ENCODE data around the gene RGS16. TPM values are rescaled to one million over a fixed set of nuclear protein-coding genes. Genes with fewer than 3 reads are reported as not detected.

RGS16 gene
- total RNA-seq, 1 experiment from 2014 or later: 0.40 TPM

DNA sequence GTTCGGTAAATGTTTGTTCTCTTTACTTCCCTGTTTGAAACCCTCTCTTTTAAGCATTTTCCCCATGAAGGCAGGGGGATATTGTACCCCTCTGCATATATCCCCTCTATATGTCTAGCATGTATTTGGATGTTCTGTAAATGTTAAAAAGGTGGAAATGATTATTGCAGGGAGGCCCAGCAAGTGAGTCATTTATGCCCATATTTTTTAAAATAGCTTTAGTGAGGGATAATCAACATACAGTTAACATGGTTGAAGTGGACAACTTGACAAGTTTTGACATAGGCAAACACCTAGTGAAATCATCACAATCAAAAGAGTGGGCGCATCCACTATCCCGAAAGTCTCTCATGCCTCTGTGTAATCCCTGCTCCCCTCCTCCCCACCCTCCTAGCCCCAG lies 20.8 kb upstream of the RGS16 start:
- Histone ChIP-seq H3K4me2 (ENCODE audit: low read length) (no peak overlapping the region), H3K36me3 (ENCODE audit: low read depth, low read length) (no peaks in the 10 kb centered on the region), H3K9me3 (ENCODE audit: low read length) (no peaks in the 10 kb centered on the region), H2AFZ (ENCODE audit: low read length) (no peak overlapping the region), H3K27ac (ENCODE audit: low read length) (no peak overlapping the region), H3K27me3 (ENCODE audit: low read length) (peaks cover 2% of the 10 kb centered on the region; the same call in 1 of the 2 replicates), H3K9me2 (replicated peaks; ENCODE audit: low read length) (no peaks in the 10 kb centered on the region), H3K79me2 (ENCODE audit: low read length) (no peaks in the 10 kb centered on the region), H3K4me1 (ENCODE audit: insufficient read depth, low read length) (peaks cover 3% of the 10 kb centered on the region; the same call in 1 of the 2 replicates), H3K9ac (ENCODE audit: low read length) (no peak overlapping the region), H3K4me3 (ENCODE audit: low read length) (no peak overlapping the region), H3F3A (ENCODE audit: low read length, unreplicated experiment) (no peaks in the 10 kb centered on the region), H4K20me1 (ENCODE audit: low read length) (no peaks in the 10 kb centered on the region)
- ATAC-seq: no peak
- DNase-seq: no peak
- CTCF ChIA-PET: no interaction called here
- intact Hi-C loops (cut with micrococcal nuclease): no loop called here
- TF ChIP-seq, protein P1, sequence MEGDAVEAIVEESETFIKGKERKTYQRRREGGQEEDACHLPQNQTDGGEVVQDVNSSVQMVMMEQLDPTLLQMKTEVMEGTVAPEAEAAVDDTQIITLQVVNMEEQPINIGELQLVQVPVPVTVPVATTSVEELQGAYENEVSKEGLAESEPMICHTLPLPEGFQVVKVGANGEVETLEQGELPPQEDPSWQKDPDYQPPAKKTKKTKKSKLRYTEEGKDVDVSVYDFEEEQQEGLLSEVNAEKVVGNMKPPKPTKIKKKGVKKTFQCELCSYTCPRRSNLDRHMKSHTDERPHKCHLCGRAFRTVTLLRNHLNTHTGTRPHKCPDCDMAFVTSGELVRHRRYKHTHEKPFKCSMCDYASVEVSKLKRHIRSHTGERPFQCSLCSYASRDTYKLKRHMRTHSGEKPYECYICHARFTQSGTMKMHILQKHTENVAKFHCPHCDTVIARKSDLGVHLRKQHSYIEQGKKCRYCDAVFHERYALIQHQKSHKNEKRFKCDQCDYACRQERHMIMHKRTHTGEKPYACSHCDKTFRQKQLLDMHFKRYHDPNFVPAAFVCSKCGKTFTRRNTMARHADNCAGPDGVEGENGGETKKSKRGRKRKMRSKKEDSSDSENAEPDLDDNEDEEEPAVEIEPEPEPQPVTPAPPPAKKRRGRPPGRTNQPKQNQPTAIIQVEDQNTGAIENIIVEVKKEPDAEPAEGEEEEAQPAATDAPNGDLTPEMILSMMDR (conservative IDR thresholded peaks at IDR 0.05; ENCODE audit: low read depth, low read length): no peak
- no peak for TF ChIP-seq EZH2 (IDR thresholded peaks at IDR 0.05; ENCODE audit: low read length, unreplicated experiment)
- TF ChIP-seq EZH2phosphoT487 (IDR thresholded peaks at IDR 0.05; ENCODE audit: borderline replicate concordance, low read length): no peak
- no TSS peak for BruUV-seq (replicated peaks)
- POLR2A ChIA-PET (ENCODE audit: unreplicated experiment): no interaction called here

DNA sequence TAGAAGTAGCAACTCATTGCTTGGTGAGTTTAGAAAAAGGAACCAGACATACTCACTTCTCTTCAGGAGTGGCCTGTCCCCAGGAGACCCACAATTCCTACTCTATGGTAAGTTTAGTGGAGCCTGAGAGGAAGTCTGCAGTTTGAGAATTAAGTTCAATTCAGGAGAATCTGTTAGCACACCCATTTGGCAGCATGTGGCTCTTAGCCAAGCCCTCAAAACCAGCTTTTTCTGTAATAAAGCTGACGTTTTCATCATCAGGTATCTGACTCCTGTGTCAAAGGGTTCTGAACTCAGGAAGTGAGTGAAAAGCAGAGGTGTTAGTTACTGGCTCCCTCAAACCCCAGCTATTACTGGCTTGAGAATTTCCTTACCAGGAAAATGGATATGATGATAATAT lies 20.4 kb upstream of the RGS16 start:
- Histone ChIP-seq H3K9ac (ENCODE audit: low read length) (no peak overlapping the region), H3K9me2 (replicated peaks; ENCODE audit: low read length) (no peaks in the 10 kb centered on the region), H3F3A (ENCODE audit: low read length, unreplicated experiment) (no peaks in the 10 kb centered on the region), H3K4me2 (ENCODE audit: low read length) (no peak overlapping the region), H3K4me1 (ENCODE audit: insufficient read depth, low read length) (peaks cover 3% of the 10 kb centered on the region; the same call in 1 of the 2 replicates), H3K9me3 (ENCODE audit: low read length) (no peaks in the 10 kb centered on the region), H4K20me1 (ENCODE audit: low read length) (no peaks in the 10 kb centered on the region), H2AFZ (ENCODE audit: low read length) (no peak overlapping the region), H3K79me2 (ENCODE audit: low read length) (no peaks in the 10 kb centered on the region), H3K36me3 (ENCODE audit: low read depth, low read length) (no peaks in the 10 kb centered on the region), H3K27ac (ENCODE audit: low read length) (no peak overlapping the region), H3K4me3 (ENCODE audit: low read length) (no peak overlapping the region), H3K27me3 (ENCODE audit: low read length) (peaks cover 2% of the 10 kb centered on the region; the same call in 1 of the 2 replicates)
- DNase-seq (no peak), ATAC-seq (no peak)
- POLR2A ChIA-PET (ENCODE audit: unreplicated experiment): no interaction called here
- intact Hi-C loops (cut with micrococcal nuclease): no loop called here
- CTCF ChIA-PET: interaction anchor here (0.6 kb wide), 1 partner anchor 10 kb away, joined by 5 read pairs; no protein-coding TSS in a partner anchor
- TF ChIP-seq, protein P1 (conservative IDR thresholded peaks at IDR 0.05; ENCODE audit: low read depth, low read length): no peak
- TF ChIP-seq EZH2 (IDR thresholded peaks at IDR 0.05; ENCODE audit: low read length, unreplicated experiment) (no peak), EZH2phosphoT487 (IDR thresholded peaks at IDR 0.05; ENCODE audit: borderline replicate concordance, low read length) (no peak)
- BruUV-seq (replicated peaks): no TSS peak

DNA sequence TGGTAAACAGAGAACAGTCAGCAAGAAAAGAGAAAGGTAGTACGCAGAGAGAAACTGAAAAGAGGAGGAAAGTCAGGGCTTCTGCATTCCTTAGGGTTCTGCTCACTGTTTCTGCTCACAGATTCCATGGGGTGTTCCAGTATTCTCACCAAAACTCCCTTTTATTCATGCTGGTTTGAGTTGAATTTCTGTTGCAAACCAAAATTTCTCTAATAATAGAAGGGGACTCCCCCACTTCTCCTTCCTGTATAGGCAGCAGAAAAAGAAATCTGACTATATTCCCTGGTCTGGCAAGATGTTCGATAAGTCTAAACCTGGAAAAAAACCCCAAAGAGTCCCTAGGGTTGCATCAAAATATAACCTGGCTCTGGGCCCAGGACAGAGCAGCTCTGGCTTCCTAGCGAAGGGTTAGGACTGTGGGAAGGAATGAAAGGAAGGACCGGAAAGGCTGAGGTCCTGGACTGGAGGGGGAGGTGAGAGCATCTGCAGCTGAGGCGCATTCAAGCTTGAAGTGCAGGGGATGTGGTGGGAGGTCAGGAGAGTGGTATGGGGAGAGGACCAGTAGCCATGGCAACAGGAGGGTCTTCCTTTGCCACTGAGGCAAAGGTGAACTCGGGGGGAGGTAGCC lies 18.8 kb upstream of the RGS16 start:
- peaks cover 3% of the 10 kb centered on the region; the same call in 1 of the 2 replicates for H3K4me1 ChIP-seq (ENCODE audit: insufficient read depth, low read length)
- ATAC-seq (no peak), DNase-seq (no peak)
- POLR2A ChIA-PET (ENCODE audit: unreplicated experiment): no interaction called here
- H3K4me3 ChIP-seq (ENCODE audit: low read length): no peak overlapping the region
- no peaks in the 10 kb centered on the region for H3F3A ChIP-seq (ENCODE audit: low read length, unreplicated experiment)
- no TSS peak for BruUV-seq (replicated peaks)
- peaks cover 2% of the 10 kb centered on the region; the same call in 1 of the 2 replicates for H3K27me3 ChIP-seq (ENCODE audit: low read length)
- H3K4me2 ChIP-seq (ENCODE audit: low read length): no peak overlapping the region
- no peaks in the 10 kb centered on the region for H3K9me3 ChIP-seq (ENCODE audit: low read length)
- no peak overlapping the region for H3K9ac ChIP-seq (ENCODE audit: low read length)
- no peaks in the 10 kb centered on the region for H4K20me1 ChIP-seq (ENCODE audit: low read length)
- no peak overlapping the region for H3K27ac ChIP-seq (ENCODE audit: low read length)
- intact Hi-C loops (cut with micrococcal nuclease): no loop called here
- no peaks in the 10 kb centered on the region for H3K9me2 ChIP-seq (replicated peaks; ENCODE audit: low read length)
- H3K36me3 ChIP-seq (ENCODE audit: low read depth, low read length): no peaks in the 10 kb centered on the region
- H2AFZ ChIP-seq (ENCODE audit: low read length): no peak overlapping the region
- TF ChIP-seq EZH2phosphoT487 (IDR thresholded peaks at IDR 0.05; ENCODE audit: borderline replicate concordance, low read length) (no peak), EZH2 (IDR thresholded peaks at IDR 0.05; ENCODE audit: low read length, unreplicated experiment) (no peak)
- TF ChIP-seq, protein P1 (conservative IDR thresholded peaks at IDR 0.05; ENCODE audit: low read depth, low read length): no peak
- CTCF ChIA-PET: no interaction called here
- H3K79me2 ChIP-seq (ENCODE audit: low read length): no peaks in the 10 kb centered on the region

Measured in PC-3 (cell line).